ENCODE results near the gene ADIPOR2.

GRCh38 chr12:1828856-1829255 is 138.0 kb downstream of the ADIPOR2 start:
- TF ChIP-seq POLR2A (IDR thresholded peaks at IDR 0.05) (no peak), CTCF (IDR thresholded peaks at IDR 0.05) (no peak), POLR2AphosphoS5 (IDR thresholded peaks at IDR 0.05) (no peak), EP300 (IDR thresholded peaks at IDR 0.05) (no peak)

Measured in sigmoid colon (tissue), 4 donors.